Testis (tissue), 2 donors: ENCODE data around the gene IGSF6.

Experiments
- POLR2A ChIP-seq: fragments of 450-650 bp; IDR thresholded peaks from one replicate; pipeline ENCODE4 v1.6.1; 2017; ENCODE audit warnings: antibody characterized with exemption, mild to moderate bottlenecking, moderate library complexity
- TF ChIP-seq, protein P1 (sequence below), 3 experiments: fragments of 450-650 bp in 2 of 3; fragments of 200-600 bp in 1 of 3; sonication (generic) in 1 of 3; IDR thresholded peaks; one replicate each; pipeline ENCODE4 v1.5.1; 2016 to 2019; ENCODE audit warnings: antibody characterized with exemption in 3 of 3, mild to moderate bottlenecking in 2 of 3, moderate library complexity in 1 of 3

DNA sequence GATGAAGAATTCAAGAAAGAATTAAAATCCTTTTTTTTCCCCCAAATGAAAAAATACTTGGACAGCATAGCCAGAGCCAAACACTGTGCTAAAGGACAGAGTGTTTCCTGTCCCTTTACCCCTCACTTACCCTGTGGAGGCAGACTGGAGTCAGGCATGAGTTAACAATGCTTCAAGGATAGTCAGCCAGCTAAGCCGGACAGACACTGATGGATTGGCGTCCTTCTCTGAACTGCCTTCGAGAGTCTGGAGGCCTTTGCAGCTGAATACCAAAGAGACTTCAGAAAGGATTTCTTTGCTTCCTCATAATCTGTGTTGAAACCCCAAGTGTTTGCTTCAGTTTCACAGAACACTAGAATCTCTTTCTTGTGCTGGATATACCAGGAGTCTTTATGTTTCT lies 48.5 kb downstream of the IGSF6 start:
- TF ChIP-seq, protein P1, sequence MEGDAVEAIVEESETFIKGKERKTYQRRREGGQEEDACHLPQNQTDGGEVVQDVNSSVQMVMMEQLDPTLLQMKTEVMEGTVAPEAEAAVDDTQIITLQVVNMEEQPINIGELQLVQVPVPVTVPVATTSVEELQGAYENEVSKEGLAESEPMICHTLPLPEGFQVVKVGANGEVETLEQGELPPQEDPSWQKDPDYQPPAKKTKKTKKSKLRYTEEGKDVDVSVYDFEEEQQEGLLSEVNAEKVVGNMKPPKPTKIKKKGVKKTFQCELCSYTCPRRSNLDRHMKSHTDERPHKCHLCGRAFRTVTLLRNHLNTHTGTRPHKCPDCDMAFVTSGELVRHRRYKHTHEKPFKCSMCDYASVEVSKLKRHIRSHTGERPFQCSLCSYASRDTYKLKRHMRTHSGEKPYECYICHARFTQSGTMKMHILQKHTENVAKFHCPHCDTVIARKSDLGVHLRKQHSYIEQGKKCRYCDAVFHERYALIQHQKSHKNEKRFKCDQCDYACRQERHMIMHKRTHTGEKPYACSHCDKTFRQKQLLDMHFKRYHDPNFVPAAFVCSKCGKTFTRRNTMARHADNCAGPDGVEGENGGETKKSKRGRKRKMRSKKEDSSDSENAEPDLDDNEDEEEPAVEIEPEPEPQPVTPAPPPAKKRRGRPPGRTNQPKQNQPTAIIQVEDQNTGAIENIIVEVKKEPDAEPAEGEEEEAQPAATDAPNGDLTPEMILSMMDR (IDR thresholded peaks at IDR 0.05), result no peak
- TF ChIP-seq POLR2A, result no peak
